GM18951 (cell line): ENCODE results near the gene LRRC3B.

Experiments
- POLR2A ChIP-seq: IDR thresholded peaks from 4 replicates; pipeline ENCODE4 v1.6.1; 2011; ENCODE audit warnings: mild to moderate bottlenecking; ENCODE audit not compliant: insufficient read length, insufficient read depth; ENCODE audit errors: extremely low read depth
- in situ Hi-C: fragments of 300-500 bp; cut with MboI; formaldehyde crosslinking; loops from one replicate; pipeline ENCODE4 v1.12.0; 2022; ENCODE audit warnings: low sequenced_read_pairs, mixed read lengths, inconsistent platforms; ENCODE audit not compliant: unreplicated experiment

The LRRC3B gene

GRCh38 chr3:26621906-26622620 lies 509 bp upstream of the LRRC3B start:
- in situ Hi-C loops: no loop called here
- no peak for TF ChIP-seq POLR2A

- no peak for TF ChIP-seq POLR2A
- in situ Hi-C loops: no loop called here
These were observed 1.0 kb downstream of the LRRC3B start for GRCh38 chr3:26623419-26624208.

GRCh38 chr3:26624209-26624765 lies 1.7 kb downstream of the LRRC3B start:
- TF ChIP-seq POLR2A: no peak
- in situ Hi-C loops: no loop called here

GRCh38 chr3:26625187-26625586 lies 2.6 kb downstream of the LRRC3B start:
- in situ Hi-C loops: no loop called here
- no peak for TF ChIP-seq POLR2A

GRCh38 chr3:26627080-26627479 lies 4.5 kb downstream of the LRRC3B start:
- in situ Hi-C loops: no loop called here
- TF ChIP-seq POLR2A: no peak

GRCh38 chr3:26628915-26629314 lies 6.3 kb downstream of the LRRC3B start:
- in situ Hi-C loops: no loop called here
- TF ChIP-seq POLR2A: no peak

GRCh38 chr3:26630669-26631389 lies 8.3 kb downstream of the LRRC3B start:
- in situ Hi-C loops: no loop called here
- no peak for TF ChIP-seq POLR2A

- in situ Hi-C loops: no loop called here
- no peak for TF ChIP-seq POLR2A
These were observed 8.8 kb downstream of the LRRC3B start for GRCh38 chr3:26631390-26631738.

- in situ Hi-C loops: no loop called here
- TF ChIP-seq POLR2A: no peak
These were observed 12.0 kb downstream of the LRRC3B start for GRCh38 chr3:26634601-26635000.

GRCh38 chr3:26636096-26636727 lies 13.6 kb downstream of the LRRC3B start:
- in situ Hi-C loops: no loop called here
- TF ChIP-seq POLR2A: no peak

GRCh38 chr3:26637698-26638097 lies 15.1 kb downstream of the LRRC3B start:
- no peak for TF ChIP-seq POLR2A
- in situ Hi-C loops: no loop called here

GRCh38 chr3:26638113-26638512 lies 15.5 kb downstream of the LRRC3B start:
- TF ChIP-seq POLR2A: no peak
- in situ Hi-C loops: no loop called here

- TF ChIP-seq POLR2A: no peak
- in situ Hi-C loops: no loop called here
These were observed 16.8 kb downstream of the LRRC3B start for GRCh38 chr3:26639339-26639738.
